HG03442 (cell line): ENCODE measurements around the gene SETBP1.
A peak's percentile ranks its signal among the peaks of the same experiment; 100 is the strongest.
"Not testable (repeated sequence)": the region's sequence is repeated elsewhere in the genome, so short reads cannot be mapped to it uniquely, and the experiment has no call there.

Source experiments
- ATAC-seq: cut with Tn5 transposase; IDR thresholded peaks from one replicate; pipeline ENCODE4 v1.9.1; 2021; ENCODE audit warnings: mild to moderate bottlenecking, moderate library complexity; ENCODE audit not compliant: unreplicated experiment

SETBP1 gene

DNA sequence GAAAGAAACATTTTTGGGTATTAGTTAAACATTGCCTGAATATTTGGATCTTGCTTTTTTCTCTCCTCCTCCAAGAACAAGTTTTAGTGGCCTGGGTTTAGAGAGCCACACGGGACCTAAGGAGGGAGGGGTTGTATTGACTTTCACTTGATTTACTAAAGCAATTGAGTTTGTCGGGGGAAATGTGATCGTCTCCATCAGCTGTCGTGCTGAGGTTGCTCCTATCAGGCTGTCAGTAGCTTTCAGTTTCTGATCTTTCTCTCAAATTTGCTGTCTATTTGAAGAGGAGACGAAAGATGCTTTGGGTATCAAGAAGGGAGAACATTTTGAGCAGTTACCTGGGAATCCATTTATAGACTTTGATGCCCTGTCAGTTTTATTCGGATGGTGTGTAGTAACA lies 106.0 kb downstream of the SETBP1 start:
- ATAC-seq, result peak; percentile 66

DNA sequence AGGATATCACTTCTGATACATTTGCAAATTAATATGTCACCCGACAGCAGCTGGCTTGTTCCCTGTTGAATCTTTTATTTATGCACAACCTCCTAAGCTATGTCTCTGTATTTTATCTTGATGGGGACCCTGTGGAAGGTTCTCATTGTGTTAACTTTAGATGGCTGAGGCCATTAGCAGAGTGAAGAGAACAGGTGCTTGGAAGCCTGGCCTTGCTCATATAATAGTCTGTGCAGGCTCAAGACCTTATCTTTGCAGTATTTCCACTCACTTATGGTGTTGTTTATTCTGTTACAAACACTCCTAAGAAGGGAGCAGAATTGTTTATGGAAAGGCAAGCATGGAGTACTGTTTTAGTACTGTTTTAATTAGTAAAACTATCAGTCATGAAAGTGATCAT lies 107.6 kb downstream of the SETBP1 start:
- ATAC-seq, result no peak

DNA sequence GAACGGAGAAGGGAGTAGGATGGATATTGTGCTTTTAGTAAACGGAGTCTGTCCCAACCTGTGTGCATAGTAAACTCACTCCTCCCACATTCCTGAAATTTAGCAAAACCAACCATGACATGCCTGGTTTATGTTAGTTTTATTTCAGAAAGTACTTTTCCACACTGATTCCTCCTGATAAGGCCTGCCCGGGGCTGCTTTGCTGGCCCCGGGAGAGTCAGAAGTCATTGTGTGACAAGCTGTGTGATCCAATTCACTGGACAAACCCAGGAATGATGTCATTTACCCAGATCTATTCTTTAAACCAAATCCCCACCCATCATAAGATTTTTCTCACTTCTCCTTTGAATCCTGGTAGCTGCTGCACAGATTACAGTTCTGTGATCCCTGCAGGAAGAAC lies 109.0 kb downstream of the SETBP1 start:
- ATAC-seq, result no peak

DNA sequence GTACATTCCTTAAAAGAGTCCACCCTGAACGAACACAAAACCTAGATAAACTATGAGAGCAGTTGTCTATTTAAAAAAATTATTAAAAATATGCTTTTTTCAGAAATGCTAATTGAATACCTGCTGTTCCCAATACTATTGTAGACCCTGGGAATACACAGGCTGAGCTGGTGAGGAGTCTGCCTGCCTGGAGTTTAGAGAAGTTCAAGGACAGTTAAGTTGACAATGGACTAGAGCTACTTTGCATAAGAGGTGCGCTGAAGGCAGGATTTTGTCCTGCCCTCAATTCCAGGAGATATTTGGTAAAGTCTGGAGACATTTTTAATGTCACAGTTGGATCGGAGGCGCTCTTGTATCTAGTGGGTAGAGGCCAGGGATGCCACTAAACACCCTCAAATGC lies 110.2 kb downstream of the SETBP1 start:
- ATAC-seq, result no peak

DNA sequence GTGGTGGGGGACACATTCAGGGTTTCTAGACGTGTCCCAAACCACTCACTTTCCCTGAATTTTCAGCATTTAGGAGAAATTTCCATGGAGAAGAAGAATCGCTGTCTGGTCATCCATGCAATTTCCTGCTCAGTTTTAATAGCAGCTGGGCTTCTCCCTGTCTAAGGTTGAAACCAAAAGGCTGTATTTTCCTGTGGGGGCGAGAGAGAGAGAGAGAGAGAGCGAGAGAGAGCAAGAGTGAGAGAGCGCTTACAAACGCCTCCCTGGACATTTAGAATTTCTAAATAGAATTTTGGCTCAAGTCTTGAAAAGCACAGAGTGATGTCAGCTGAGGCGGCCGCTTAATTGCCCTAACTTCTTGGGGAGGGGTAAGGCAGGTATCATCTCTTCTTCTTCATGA lies 110.8 kb downstream of the SETBP1 start:
- ATAC-seq, result no peak

DNA sequence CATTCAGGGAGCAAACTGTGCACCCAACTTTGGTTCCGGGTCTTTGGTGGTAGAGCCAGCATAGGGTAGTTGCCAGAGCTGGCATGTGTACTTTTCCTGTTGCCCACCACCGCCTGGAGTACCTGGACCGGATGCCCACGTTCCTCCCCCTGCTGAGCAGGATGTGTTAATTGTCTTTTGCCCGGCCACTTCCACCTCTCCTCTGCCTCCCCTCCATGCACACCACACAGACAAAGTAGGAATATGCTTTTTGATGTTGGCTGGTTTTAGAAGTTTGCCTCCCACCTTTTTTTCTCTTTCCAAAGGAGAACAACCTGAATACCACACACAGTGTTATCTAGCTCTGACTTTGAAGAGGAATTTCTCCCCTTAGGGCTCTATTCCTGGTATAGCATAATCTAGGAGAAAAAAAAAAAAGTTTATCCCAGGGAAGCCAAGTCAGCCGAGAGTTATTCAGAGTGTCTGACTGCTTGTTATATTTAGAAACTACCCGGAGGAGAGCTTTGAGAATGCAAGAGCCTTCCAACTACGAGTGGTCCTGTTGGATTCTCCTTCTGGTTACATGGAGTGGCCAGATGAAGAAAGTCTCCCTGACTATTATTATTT lies 111.9 kb downstream of the SETBP1 start:
- ATAC-seq, result no peak

DNA sequence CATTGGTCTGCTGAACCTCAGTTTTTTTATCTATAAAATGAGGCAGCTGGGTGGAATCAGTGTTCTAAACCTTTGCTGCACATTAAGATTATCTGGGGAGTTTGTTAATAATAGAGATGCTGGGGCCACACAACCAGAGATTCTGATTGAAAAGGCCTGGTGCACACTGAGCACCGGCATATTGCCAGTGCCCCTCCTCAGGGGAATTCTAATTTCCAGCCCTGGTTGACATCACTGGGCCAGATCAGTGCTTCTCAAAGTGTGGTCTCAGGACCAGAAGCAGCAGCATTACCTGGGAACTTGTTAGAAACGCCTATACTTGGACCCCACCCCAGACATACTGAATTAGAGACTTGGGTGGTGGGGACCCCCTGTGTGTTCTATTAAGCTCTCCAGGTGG lies 112.5 kb downstream of the SETBP1 start:
- no peak for ATAC-seq

DNA sequence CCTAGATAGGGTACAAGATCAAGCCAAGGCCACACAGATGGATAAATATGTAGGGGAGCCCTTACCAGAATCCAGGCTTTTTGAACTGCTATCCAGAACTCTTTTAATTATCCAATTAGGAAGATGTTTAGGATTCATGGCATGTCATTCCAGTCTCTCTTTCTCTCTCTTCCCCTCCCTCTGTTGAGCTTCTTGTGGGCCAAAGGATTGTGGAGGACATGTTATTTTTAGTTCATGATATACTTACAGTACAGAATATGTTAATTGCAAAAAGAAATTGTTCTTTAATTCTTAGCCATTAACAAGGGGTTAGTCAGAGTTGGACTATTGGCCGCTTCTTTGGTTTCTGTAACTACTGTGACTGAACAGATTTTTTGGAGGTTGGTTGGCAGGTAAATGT lies 113.0 kb downstream of the SETBP1 start:
- no peak for ATAC-seq

DNA sequence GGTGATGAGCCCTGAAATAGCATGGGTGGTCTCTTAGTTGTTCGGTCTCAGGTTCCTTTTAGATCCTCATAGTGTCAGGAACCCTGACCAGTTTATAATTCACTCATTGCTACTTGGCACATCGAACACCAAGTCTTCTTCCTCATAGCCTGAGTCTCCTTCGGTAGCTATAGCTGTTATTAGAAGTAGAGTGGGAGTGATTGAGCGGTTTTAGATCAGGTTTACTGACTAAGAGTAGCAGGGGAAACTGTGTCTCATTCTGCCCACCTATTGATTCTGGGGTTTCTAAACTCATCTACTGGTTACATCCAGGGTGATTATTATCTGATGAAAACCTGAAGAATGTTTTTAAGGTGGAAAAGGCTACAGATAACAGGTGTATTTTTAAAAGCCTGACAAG lies 114.6 kb downstream of the SETBP1 start:
- no peak for ATAC-seq

DNA sequence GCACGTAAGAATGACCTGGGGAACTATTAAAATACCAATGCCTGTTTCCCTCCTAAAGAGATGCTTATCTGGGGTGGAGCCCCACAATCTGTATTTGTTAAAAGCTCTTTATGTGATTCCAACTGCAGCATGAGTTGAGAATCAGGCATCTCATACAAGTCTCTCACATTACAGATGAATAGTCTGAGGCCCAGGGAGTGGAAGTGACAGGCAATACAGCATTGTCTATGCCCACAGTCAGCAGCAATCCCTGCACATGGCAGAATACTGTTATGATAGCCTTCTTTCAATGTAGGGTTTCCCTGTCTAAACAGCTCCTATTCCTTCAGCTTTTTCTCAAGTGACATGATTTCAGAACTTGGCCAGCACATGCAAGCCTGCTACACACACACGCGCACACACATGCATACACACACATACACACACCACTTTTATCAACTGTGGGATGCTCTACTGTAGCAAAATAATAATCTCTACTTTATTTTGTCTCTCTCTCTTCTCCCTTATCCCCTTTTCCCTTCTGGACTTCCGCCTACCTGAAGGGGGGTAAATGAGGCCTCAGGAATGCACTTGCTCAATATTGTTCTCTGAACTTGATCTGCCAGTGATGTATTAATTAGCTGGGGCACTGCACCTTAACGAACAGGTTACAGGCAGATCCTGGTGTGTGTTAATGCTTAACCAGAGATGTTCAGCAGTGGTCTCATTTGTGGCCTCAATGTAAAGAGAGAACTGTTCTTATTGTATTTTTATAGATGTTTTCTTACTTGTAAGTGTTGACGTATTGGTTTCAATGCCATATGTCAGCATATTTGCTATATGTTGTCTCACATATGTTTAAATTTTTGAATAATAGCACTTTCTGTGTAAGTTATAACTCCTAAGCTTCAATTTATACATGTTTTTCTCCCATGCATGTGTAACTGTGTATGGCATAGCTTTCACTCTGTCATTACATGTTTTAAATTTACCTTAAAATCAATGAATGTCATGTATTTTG lies 116.0 kb downstream of the SETBP1 start:
- ATAC-seq, result no peak

DNA sequence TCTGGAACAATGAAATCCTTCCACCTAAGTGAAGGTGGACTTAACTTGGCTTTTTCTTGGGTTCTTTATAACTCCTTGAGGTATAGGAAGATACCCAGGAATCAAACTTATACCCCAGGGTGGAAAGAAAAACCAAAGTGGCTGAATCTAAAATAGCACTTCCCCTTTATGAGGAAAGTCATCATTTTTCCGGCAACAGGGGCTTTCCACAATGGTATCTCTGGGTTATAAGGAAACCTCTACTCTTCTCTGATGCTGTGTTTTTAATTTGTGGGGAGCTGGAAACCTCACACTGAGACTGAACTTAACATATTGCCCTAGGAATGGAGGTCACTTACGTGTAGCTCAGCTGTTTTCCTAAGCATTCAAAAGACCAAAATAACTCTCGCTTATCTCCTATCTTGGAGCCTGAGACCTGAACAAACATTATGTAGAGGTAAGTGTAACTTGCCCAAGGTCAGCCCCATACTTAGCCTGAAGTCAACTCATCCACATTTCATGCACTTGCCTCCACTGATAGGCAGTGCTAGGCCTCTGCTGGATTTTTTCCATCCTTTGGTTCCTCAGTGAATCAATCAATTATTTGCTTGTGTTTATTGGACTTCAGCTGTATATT lies 117.9 kb downstream of the SETBP1 start:
- ATAC-seq, result no peak

DNA sequence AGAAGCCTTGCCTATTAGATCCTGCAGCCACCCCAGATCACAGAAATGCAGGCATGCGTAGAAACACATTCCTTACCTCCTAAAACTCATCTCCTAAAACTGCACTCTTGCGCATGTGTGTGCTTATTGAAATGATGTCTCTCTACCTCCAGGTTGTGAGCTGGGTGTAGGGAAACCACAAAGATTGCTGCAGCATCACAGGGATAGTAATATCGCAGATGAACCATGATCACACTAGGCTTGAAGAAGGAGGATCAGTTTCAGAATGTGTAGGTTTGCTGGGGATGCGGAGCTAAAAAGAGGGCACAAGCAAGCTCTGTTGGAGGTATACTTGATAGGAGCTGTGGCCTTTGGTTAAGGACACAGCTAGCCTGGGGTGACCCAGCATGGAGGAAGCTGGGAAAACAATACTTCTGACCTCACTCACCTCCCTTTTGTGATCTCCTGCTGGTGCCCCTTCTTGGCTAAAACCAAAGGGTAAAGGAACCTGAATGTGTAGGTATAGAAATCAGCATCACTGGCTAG lies 118.8 kb downstream of the SETBP1 start:
- no peak for ATAC-seq

DNA sequence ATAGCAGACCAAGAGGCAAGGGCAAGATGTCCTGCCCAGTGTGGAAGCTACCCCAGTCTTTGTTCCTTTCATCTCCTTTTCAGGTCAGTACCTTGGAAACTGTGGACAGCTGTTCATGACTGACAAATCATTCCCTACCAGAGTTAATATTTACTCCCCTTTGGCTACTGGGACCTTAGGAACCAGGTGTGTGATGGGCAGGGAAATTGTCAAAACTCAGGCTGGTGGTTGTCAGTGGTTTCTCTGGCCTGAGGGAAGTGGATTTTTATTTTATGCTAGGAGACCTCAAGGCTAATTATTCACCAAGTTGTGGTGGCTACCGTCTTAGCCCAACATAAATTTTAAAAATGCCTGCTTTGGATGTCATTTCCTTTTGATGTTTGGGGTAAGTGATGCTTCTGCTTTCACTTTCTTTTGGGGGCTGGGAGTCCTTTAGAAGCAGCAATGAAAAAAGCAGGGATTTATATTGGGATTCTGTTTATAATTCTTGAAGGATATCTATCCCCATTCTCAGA lies 119.3 kb downstream of the SETBP1 start:
- ATAC-seq, result peak; percentile 43

DNA sequence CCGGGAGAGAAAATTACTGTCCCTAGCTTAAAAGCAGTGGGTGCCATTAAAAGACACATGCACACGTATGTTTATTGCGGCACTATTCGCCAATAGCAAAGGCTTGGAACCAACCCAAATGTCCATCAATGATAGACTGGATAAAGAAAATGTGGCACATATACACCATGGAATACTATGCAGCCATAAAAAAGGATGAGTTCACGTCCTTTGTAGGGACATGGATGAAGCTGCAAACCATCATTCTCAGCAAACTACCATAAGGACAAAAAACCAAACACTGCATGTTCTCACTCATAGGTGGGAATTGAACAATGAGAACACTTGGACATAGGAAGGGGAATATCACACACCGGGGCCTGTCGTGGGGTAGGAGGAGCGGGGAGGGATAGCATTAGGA lies 120.1 kb downstream of the SETBP1 start:
- ATAC-seq, result not testable (repeated sequence)

DNA sequence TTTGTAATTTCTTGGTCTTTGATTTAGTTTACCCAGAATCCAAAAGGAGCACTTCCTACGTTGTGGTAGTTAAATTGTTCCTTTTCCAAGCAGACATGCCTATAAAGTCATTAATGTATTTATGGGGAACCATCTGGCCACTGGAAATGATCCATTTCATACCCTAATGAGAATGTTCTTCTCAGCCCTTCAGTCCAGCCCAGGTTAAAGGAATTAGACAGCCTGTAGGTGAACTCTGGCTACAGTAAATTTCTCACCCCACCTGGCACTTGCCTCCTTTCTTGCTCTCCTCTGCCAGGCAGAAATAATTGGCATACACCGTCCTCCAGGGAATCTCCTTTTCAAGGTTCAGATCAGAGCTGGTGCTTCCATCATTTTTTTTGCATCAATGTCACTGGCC lies 121.1 kb downstream of the SETBP1 start:
- ATAC-seq, result no peak

DNA sequence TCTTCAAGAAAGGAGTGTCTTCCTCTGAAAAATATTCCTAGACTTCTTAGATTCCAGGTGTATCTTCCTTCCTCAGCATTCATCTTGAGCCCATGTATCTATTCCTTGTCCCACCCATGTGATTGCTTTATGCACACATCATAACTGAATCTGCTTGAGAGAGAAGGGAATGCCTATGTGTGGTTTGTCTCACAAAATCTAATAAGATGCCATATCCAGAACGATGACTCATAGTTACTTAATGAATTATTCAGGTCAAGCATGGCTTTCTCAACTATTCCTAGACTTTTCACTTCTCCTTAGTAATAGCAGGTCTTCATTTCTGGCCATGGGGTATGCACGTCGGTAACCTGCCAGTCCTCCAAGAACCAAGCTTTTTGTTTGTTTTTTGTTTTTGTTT lies 121.8 kb downstream of the SETBP1 start:
- no peak for ATAC-seq

DNA sequence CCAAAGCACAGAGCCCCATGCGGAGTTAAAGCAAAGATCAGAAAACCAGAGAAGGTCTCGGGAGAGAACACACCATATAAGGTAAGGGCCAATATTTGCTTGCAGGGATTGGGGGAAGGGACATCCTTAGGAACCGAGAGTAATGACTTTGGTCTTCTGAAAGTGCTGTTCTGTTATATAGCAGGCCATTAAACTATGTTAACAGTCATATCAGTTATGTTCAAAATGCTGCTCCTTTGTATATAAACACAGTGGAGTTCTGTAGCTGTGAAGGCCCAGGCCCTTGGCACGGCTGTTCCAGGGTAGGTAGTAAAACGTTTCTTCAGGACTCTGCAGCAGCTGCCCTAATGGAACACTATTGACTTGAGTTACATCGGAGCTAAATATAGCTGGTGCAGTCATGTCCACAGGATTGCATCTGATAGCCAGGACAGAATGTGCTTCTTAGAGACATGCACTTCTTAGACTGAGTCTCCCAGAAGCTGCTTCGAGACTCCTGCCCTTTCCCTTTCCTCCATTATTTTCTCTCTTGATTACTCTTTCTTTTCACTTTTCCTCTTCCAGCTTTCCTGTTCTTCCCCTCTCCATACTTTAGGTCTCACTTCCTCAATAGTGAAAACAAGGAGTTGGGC lies 122.4 kb downstream of the SETBP1 start:
- ATAC-seq, result no peak

DNA sequence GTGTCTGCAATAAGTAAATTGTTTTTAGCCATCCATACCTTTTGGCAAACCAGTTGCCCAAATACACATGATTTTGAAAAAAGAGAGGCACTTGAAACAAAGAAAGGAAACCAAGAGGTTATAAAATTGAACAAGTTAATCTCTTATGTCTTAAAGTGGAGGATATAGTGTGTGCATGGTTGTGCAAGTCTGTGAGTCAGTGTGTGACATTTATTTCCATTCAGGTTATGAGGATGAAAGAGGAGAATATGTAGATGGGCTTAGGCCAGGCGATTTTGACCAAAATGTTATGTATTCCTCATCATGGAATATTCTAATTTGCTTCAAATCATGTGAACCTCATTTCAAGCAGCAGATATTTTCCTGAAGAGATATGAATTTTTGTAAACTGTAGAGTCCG lies 123.3 kb downstream of the SETBP1 start:
- ATAC-seq, result no peak

DNA sequence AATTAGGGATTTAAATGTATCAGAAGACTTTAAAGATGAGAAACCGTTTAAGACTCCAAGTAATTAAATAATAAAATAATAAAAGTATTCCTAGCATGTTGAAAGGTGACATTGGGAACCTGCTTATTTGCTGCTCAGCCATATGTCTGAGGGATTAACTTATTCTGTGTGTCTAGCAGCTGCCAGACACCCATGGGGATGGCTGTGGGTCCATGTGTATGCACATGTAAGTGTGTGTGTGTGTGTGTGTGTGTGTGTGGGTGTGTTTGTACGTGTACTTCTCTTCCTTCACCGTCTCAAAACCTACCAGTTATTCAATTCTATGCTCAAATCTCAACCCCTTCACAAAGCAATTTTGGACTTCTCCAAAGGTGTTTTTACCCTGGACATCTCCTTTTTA lies 124.5 kb downstream of the SETBP1 start:
- no peak for ATAC-seq

DNA sequence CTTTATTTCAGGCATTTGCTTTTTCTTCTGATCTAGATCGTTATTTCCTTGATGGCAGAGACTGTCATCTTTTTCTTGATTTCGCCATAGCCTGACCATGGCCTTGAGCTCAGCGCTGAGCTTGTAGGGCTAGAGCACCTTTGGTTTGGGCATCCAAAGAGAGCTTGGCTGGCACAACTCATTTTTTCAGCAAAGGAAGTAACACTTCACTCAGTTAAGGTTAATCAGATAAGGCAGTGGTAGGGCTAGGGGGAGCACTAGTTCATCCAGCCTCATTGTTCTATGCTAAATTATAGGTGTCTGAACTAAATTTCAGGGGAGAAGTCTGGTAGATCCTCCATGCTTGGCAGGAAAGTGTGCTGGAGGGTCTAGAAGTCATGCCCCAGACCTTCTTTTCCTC lies 125.0 kb downstream of the SETBP1 start:
- ATAC-seq, result no peak

DNA sequence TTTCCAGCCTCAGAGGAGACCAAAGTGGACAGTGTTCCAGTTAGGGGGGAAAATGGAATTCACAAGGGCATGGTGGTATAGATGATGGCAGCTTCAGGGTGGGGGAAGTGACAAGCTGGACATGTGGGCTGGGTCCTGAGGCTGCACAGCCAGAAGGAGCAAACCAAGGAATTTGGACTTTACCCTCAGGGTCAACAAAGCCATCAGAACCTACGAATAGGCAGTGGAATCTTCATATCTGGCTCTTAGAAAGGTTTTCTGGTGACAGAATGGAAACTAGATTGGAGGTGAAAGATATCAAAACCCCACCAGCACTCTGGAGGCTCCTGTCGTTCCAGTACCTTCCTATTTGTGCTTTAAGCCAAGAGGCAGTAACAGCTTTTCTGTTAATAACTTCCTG lies 127.1 kb downstream of the SETBP1 start:
- ATAC-seq, result no peak
